ENCODE measurements around the gene DNAJC5G.

- no peak for TF ChIP-seq FOXJ3 (CRISPR knock-in tag; IDR thresholded peaks at IDR 0.05)
- TF ChIP-seq, protein P1, sequence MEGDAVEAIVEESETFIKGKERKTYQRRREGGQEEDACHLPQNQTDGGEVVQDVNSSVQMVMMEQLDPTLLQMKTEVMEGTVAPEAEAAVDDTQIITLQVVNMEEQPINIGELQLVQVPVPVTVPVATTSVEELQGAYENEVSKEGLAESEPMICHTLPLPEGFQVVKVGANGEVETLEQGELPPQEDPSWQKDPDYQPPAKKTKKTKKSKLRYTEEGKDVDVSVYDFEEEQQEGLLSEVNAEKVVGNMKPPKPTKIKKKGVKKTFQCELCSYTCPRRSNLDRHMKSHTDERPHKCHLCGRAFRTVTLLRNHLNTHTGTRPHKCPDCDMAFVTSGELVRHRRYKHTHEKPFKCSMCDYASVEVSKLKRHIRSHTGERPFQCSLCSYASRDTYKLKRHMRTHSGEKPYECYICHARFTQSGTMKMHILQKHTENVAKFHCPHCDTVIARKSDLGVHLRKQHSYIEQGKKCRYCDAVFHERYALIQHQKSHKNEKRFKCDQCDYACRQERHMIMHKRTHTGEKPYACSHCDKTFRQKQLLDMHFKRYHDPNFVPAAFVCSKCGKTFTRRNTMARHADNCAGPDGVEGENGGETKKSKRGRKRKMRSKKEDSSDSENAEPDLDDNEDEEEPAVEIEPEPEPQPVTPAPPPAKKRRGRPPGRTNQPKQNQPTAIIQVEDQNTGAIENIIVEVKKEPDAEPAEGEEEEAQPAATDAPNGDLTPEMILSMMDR (IDR thresholded peaks at IDR 0.05) = no peak
- TF ChIP-seq CHD2 (IDR thresholded peaks at IDR 0.05; ENCODE audit: low read length, partially characterized antibody) = no peak
- no peak for TF ChIP-seq YY1 (IDR thresholded peaks at IDR 0.05; ENCODE audit: low read depth)
- TF ChIP-seq EZH2phosphoT487 (IDR thresholded peaks at IDR 0.05; ENCODE audit: borderline replicate concordance, low read depth) = no peak
- no peak for TF ChIP-seq EP300 (IDR thresholded peaks at IDR 0.05; ENCODE audit: borderline replicate concordance in 1 of 2, low read depth in 1 of 2, low read length in 1 of 2)
These were observed 31.5 kb downstream of the DNAJC5G start for GRCh38 chr2:27306573-27307286.
